Natural killer cell (primary cell): Measurements from ENCODE around the gene SMAD1. TPM values are rescaled to one million over a fixed set of nuclear protein-coding genes. Genes with fewer than 3 reads are reported as not detected.

Source experiments
- ATAC-seq, 3 donors: fragments of 150-1000 bp in 2 of 3; fragments of 200-7000 bp in 1 of 3; cut with Tn5 transposase; 1 replicate in 1 of 3; 2 replicates in 2 of 3; pipeline ENCODE4 v1.10.0; 2021; ENCODE audit warnings: mild to moderate bottlenecking in 2 of 3, moderate library complexity in 2 of 3
- DNase-seq, 2 donors: peaks; one replicate each; pipeline versions ENCODE4 v3.0.0 to v3.0.0-alpha.2; 2013 to 2021; ENCODE audit warnings: mixed read lengths in 1 of 2
- H3K27ac ChIP-seq: one replicate; pipeline ENCODE4 v1.5.1; 2013; ENCODE audit warnings: mild to moderate bottlenecking, low read length
- H3K27me3 ChIP-seq: one replicate; pipeline ENCODE4 v1.6.1; 2013; ENCODE audit warnings: low read length; ENCODE audit not compliant: control insufficient read depth, insufficient read depth
- H3K36me3 ChIP-seq: one replicate; pipeline ENCODE4 v1.6.1; 2013; ENCODE audit warnings: low read length; ENCODE audit not compliant: control insufficient read depth, insufficient read depth
- H3K4me1 ChIP-seq: one replicate; pipeline ENCODE4 v1.6.1; 2013; ENCODE audit warnings: low read length; ENCODE audit not compliant: control insufficient read depth, insufficient read depth
- H3K4me3 ChIP-seq: one replicate; pipeline ENCODE4 v1.5.1; 2013; ENCODE audit warnings: low read length
- H3K9me3 ChIP-seq: one replicate; pipeline ENCODE4 v1.6.1; 2013; ENCODE audit warnings: low read length; ENCODE audit not compliant: control insufficient read depth, insufficient read depth
- H3K27ac Mint-ChIP-seq, 2 donors: one replicate each; pipeline ENCODE4 v1.8.0; 2022; ENCODE audit warnings: mild to moderate bottlenecking in 2 of 2, mixed read lengths in 2 of 2, moderate library complexity in 1 of 2
- H3K27me3 Mint-ChIP-seq, 2 donors: one replicate each; pipeline ENCODE4 v1.8.0; 2022; ENCODE audit warnings: low read depth in 2 of 2, mixed read lengths in 2 of 2
- H3K36me3 Mint-ChIP-seq: one replicate; pipeline ENCODE4 v1.8.0; 2022; ENCODE audit warnings: mixed read lengths
- H3K4me1 Mint-ChIP-seq, 2 donors: one replicate each; pipeline ENCODE4 v1.8.0; 2022; ENCODE audit warnings: mixed read lengths in 2 of 2
- H3K4me3 Mint-ChIP-seq: one replicate; pipeline ENCODE4 v1.8.0; 2022; ENCODE audit warnings: mild to moderate bottlenecking, moderate library complexity, mixed read lengths
- H3K9me3 Mint-ChIP-seq, 2 donors: one replicate each; pipeline ENCODE4 v1.8.0; 2022; ENCODE audit warnings: mixed read lengths in 2 of 2
- WGBS: methylation state at CpG from one replicate; pipeline ENCODE4 v1.1.7; 2013; ENCODE audit warnings: missing lambda C conversion rate; ENCODE audit not compliant: insufficient coverage; 5-methylcytosine and 5-hydroxymethylcytosine counted together
- intact Hi-C: fragments of 100-400 bp; cut with micrococcal nuclease; formaldehyde crosslinking; loops from one replicate; pipeline ENCODE4 v1.14.2; 2022
- total RNA-seq, 4 donors: library from RNA; stranded (reverse); fragments of 120-200 nt in 1 of 4; gene quantifications; one replicate each; pipeline versions ENCODE4 v1.2.3 to v1.2.4, GENCODE V29; 2013 to 2022
- TF ChIP-seq, protein P1 (sequence below): fragments of 200-600 bp; IDR thresholded peaks from one replicate; pipeline ENCODE4 v1.8.0; 2022; ENCODE audit warnings: antibody characterized with exemption

SMAD1 gene
- total RNA-seq, 3 donors from 2014 or later (not counting 1 experiment from before 2014, with no cell fraction given) = 2.2 to 12.8 (median 9.9) TPM

DNA sequence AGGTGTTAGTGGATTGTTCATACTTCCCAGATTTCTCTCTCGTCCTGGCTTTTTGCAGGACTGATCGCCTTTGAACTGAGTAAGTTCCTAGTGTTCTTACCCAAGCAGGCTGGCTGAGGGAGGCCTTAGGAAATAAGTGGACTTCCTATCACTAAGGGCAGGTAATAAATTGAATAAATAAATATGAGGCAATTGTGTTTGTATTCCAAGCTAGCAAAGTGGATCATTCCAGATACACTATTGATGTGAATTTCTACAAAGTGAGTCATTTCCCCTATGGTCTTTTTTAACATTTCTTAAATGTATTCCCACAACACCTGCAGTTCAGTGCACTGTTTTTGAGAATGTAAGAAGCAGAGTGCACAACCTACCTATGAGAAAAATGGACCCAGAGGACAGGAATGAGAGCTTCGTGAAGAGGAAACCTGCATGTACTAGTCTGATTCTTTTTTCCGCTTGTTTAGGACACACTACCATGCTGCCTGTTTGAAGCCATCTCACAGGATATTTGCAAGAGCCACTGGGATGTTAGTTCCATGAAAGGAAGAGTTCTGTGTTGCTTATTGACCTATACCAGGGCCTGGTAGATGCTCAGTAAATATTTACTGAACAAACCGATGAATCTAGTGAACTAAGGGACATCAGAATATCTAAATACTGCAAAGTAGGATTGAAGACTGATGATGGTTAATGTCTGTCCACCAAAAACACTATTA, 29.0 kb upstream of the SMAD1 start:
- no peak for DNase-seq
- Histone ChIP-seq H3K4me1 (no peaks in the 10 kb centered on the region), H3K27ac (no peak overlapping the region), H3K36me3 (no peaks in the 10 kb centered on the region), H3K4me3 (no peak overlapping the region), H3K9me3 (no peaks in the 10 kb centered on the region), H3K27me3 (no peaks in the 10 kb centered on the region)
- Mint-ChIP-seq H3K4me3 (no peak overlapping the region), H3K27ac (no peak overlapping the region), H3K9me3 (peaks cover 0 to 4% of the 10 kb centered on the region in 2 donors), H3K4me1 (no peaks in the 10 kb centered on the region), H3K27me3 (peaks cover 0 to 24% of the 10 kb centered on the region in 2 donors), H3K36me3 (no peaks in the 10 kb centered on the region)
- TF ChIP-seq, protein P1, sequence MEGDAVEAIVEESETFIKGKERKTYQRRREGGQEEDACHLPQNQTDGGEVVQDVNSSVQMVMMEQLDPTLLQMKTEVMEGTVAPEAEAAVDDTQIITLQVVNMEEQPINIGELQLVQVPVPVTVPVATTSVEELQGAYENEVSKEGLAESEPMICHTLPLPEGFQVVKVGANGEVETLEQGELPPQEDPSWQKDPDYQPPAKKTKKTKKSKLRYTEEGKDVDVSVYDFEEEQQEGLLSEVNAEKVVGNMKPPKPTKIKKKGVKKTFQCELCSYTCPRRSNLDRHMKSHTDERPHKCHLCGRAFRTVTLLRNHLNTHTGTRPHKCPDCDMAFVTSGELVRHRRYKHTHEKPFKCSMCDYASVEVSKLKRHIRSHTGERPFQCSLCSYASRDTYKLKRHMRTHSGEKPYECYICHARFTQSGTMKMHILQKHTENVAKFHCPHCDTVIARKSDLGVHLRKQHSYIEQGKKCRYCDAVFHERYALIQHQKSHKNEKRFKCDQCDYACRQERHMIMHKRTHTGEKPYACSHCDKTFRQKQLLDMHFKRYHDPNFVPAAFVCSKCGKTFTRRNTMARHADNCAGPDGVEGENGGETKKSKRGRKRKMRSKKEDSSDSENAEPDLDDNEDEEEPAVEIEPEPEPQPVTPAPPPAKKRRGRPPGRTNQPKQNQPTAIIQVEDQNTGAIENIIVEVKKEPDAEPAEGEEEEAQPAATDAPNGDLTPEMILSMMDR = no peak
- intact Hi-C loops = no loop called here
- no peak for ATAC-seq
- 94% methylated on average over 5 of the region's 5 CpGs for WGBS

DNA sequence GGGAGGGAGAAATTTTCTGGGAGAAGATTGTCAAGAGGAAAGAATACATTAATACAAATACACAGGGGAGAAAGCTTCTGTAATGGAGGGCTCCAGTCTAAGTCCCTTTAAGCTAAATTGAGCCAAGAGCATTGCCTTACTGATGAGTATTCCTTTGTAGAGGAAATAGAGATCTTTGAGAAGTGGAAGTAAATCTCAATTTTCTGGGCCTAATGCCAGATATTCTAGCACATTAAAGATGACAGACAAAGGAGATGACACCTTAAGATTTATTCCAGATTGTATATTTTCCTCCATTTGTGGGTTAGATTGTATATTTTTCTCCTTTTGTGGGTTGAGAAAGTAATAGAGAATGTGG, 28.5 kb upstream of the SMAD1 start:
- no peaks in the 10 kb centered on the region for H3K4me1 Mint-ChIP-seq
- Histone ChIP-seq H3K4me1 (no peaks in the 10 kb centered on the region), H3K9me3 (no peaks in the 10 kb centered on the region), H3K36me3 (no peaks in the 10 kb centered on the region), H3K4me3 (no peak overlapping the region), H3K27ac (no peak overlapping the region), H3K27me3 (no peaks in the 10 kb centered on the region)
- TF ChIP-seq, protein P1 = no peak
- H3K36me3 Mint-ChIP-seq = no peaks in the 10 kb centered on the region
- DNase-seq (no peak), ATAC-seq (no peak)
- intact Hi-C loops = no loop called here
- no peak overlapping the region for H3K4me3 Mint-ChIP-seq
- peaks cover 0 to 24% of the 10 kb centered on the region in 2 donors for H3K27me3 Mint-ChIP-seq
- no peak overlapping the region for H3K27ac Mint-ChIP-seq
- peaks cover 0 to 4% of the 10 kb centered on the region in 2 donors for H3K9me3 Mint-ChIP-seq

DNA sequence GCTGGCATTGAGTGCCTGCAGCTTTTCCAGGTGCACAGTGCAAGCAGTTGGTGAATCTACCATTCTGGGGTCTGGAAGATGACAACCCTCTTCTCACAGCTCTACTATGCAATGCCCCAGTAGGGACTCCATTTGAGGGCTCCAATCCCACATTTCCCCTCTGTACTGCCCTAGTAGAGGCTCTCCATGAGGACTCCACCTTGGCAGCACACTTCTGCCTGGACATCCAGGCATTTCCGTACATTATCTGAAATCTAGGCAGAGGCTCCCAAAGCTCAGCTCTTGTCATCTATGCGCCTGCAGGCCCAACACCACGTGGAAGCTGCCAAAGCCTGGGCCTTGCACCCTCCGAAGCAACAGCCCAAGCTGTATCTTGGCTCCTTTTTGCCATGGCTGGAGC, 8.4 kb upstream of the SMAD1 start:
- Histone ChIP-seq H3K27me3 (no peaks in the 10 kb centered on the region), H3K27ac (no peak overlapping the region), H3K4me1 (no peaks in the 10 kb centered on the region), H3K9me3 (peaks cover 5% of the 10 kb centered on the region), H3K36me3 (no peaks in the 10 kb centered on the region), H3K4me3 (no peak overlapping the region)
- Mint-ChIP-seq H3K4me3 (no peak overlapping the region), H3K27ac (no peak overlapping the region), H3K9me3 (no peaks in the 10 kb centered on the region), H3K4me1 (no peaks in the 10 kb centered on the region), H3K36me3 (no peaks in the 10 kb centered on the region), H3K27me3 (peaks cover under 1 to 8% of the 10 kb centered on the region in 2 donors)
- ATAC-seq = no peak
- 78% methylated on average over 4 of the region's 4 CpGs for WGBS
- DNase-seq = no peak
- TF ChIP-seq, protein P1 = no peak
- intact Hi-C loops = no loop called here

DNA sequence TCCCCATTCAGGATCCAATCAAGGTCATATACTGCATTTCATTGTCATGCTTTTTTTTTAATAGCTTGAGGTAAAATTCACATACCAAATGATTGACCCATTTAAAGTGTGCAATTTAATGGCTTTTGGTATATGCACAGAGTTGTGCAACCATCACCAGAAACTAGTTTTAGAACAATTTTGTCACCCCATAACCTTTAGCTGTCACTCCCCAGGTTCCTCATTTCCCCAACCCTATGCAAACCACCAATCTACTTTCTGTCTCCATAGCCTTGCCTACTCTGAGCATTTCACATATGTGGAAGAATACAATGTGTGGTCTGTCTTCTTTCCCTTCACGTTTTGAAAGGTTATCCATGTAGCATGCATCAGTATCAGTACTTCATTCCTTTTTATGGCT, 1.4 kb upstream of the SMAD1 start:
- H3K36me3 Mint-ChIP-seq = no peaks in the 10 kb centered on the region
- H3K4me1 Mint-ChIP-seq = peaks cover 9 to 12% of the 10 kb centered on the region in 2 donors
- intact Hi-C loops = loop anchor here (5.0 kb wide), 2 partner anchors 77 to 137 kb away; partner anchors contain the start of gene MMAA
- Histone ChIP-seq H3K9me3 (no peaks in the 10 kb centered on the region), H3K27me3 (no peaks in the 10 kb centered on the region), H3K4me3 (no peak overlapping the region), H3K36me3 (no peaks in the 10 kb centered on the region), H3K27ac (no peak overlapping the region), H3K4me1 (no peaks in the 10 kb centered on the region)
- H3K27me3 Mint-ChIP-seq = peaks cover 24 to 27% of the 10 kb centered on the region in 2 donors
- TF ChIP-seq, protein P1 = no peak
- DNase-seq (no peak), ATAC-seq (no peak)
- no CpG with 5 or more reads among the region's 1 CpG for WGBS
- H3K4me3 Mint-ChIP-seq = peak overlapping the region; percentile 88
- H3K27ac Mint-ChIP-seq = no peak overlapping the region
- no peaks in the 10 kb centered on the region for H3K9me3 Mint-ChIP-seq
